ENCODE data around the gene HLA-F.

- TF ChIP-seq SIN3A (IDR thresholded peaks at IDR 0.05; ENCODE audit: borderline replicate concordance, insufficient read depth, low read length) (no peak), POLR2AphosphoS5 (IDR thresholded peaks at IDR 0.05; ENCODE audit: low read depth, low read length) (no peak)
Observed at GRCh38 chr6:29776684-29777083, 53.5 kb downstream of the HLA-F start.
